Loucy (cell line): Measurements from ENCODE around the gene RASSF5.
A peak's percentile ranks its signal among the peaks of the same experiment; 100 is the strongest.

Experiments used
- H2AFZ ChIP-seq: fragments of 200-600 bp; sonication (generic); 2 replicates; pipeline ENCODE4 v1.6.0; 2016; ENCODE audit warnings: antibody characterized with exemption, mild to moderate bottlenecking, low read length, moderate library complexity
- H3F3A ChIP-seq: fragments of 200-600 bp; 2 replicates; pipeline ENCODE4 v1.6.0; 2016; ENCODE audit warnings: antibody characterized with exemption, low read depth, mild to moderate bottlenecking
- H3K27me3 ChIP-seq: fragments of 200-600 bp; sonication (generic); 2 replicates; pipeline ENCODE4 v1.6.1; 2014; ENCODE audit warnings: low read length, mild to moderate bottlenecking; ENCODE audit not compliant: insufficient read depth, poor library complexity, severe bottlenecking
- H3K36me3 ChIP-seq: fragments of 200-600 bp; sonication (generic); 2 replicates; pipeline ENCODE4 v1.6.1; 2016; ENCODE audit warnings: low read length; ENCODE audit not compliant: insufficient read depth
- H3K4me1 ChIP-seq: fragments of 200-600 bp; sonication (generic); 2 replicates; pipeline ENCODE4 v1.5.1; 2014; ENCODE audit warnings: low read length, mild to moderate bottlenecking; ENCODE audit not compliant: insufficient read depth, poor library complexity, severe bottlenecking
- H3K4me2 ChIP-seq: fragments of 200-600 bp; sonication (generic); 2 replicates; pipeline ENCODE4 v1.6.0; 2014; ENCODE audit warnings: antibody characterized with exemption, low read length, low read depth, mild to moderate bottlenecking; ENCODE audit not compliant: poor library complexity, severe bottlenecking
- H3K4me3 ChIP-seq: fragments of 200-600 bp; sonication (generic); 2 replicates; pipeline ENCODE4 v1.5.1; 2014; ENCODE audit warnings: low read length, mild to moderate bottlenecking, mixed read lengths; ENCODE audit not compliant: poor library complexity, severe bottlenecking
- H3K79me2 ChIP-seq: fragments of 200-600 bp; sonication (generic); 2 replicates; pipeline ENCODE4 v1.6.1; 2014; ENCODE audit warnings: low read length; ENCODE audit not compliant: insufficient read depth
- H3K9ac ChIP-seq: fragments of 200-600 bp; sonication (generic); 2 replicates; pipeline ENCODE4 v1.6.0; 2014; ENCODE audit warnings: mild to moderate bottlenecking, low read depth, low read length, moderate library complexity; ENCODE audit not compliant: poor library complexity, severe bottlenecking
- H3K9me2 ChIP-seq: fragments of 200-600 bp; sonication (generic); replicated peaks from 2 replicates; pipeline ENCODE4 v1.6.1; 2016; ENCODE audit warnings: low read depth, low read length, mixed read lengths
- H3K9me3 ChIP-seq: fragments of 200-600 bp; sonication (generic); 2 replicates; pipeline ENCODE4 v1.6.1; 2014; ENCODE audit warnings: mild to moderate bottlenecking, antibody characterized with exemption, low read length, low read depth; ENCODE audit not compliant: insufficient read depth
- H4K20me1 ChIP-seq: fragments of 200-600 bp; sonication (generic); 2 replicates; pipeline ENCODE4 v1.6.0; 2014; ENCODE audit warnings: antibody characterized with exemption, low read length, mild to moderate bottlenecking; ENCODE audit not compliant: insufficient read depth, poor library complexity, severe bottlenecking
- EZH2phosphoT487 ChIP-seq: fragments of 200-600 bp; IDR thresholded peaks from 2 replicates; pipeline ENCODE4 v1.6.1; 2018; ENCODE audit warnings: antibody characterized with exemption, mild to moderate bottlenecking, moderate library complexity, borderline replicate concordance
- TF ChIP-seq, protein P1 (sequence below): fragments of 200-600 bp; sonication (generic); conservative IDR thresholded peaks from 2 replicates; pipeline ENCODE4 v1.5.1; 2014; ENCODE audit warnings: mild to moderate bottlenecking, antibody characterized with exemption, low read length

RASSF5 gene

GRCh38 chr1:206600527-206600926, 93.2 kb downstream of the RASSF5 start:
- Histone ChIP-seq H2AFZ (no peak overlapping the region), H3K9me3 (no peaks in the 10 kb centered on the region), H3K36me3 (peaks cover 53% of the 10 kb centered on the region; the same call in 1 of the 2 replicates)

GRCh38 chr1:206604861-206605260, 97.5 kb downstream of the RASSF5 start:
- Histone ChIP-seq H3K9me2 (no peaks in the 10 kb centered on the region), H3K9me3 (no peaks in the 10 kb centered on the region), H3K4me2 (no peak overlapping the region), H3K4me1 (peaks cover 4% of the 10 kb centered on the region), H3K4me3 (no peak overlapping the region), H3K27me3 (no peaks in the 10 kb centered on the region), H3K9ac (no peak overlapping the region), H4K20me1 (no peaks in the 10 kb centered on the region), H3K36me3 (peaks cover 28% of the 10 kb centered on the region; the same call in 1 of the 2 replicates), H3K79me2 (no peaks in the 10 kb centered on the region), H3F3A (no peaks in the 10 kb centered on the region), H2AFZ (no peak overlapping the region)
- TF ChIP-seq, protein P1, sequence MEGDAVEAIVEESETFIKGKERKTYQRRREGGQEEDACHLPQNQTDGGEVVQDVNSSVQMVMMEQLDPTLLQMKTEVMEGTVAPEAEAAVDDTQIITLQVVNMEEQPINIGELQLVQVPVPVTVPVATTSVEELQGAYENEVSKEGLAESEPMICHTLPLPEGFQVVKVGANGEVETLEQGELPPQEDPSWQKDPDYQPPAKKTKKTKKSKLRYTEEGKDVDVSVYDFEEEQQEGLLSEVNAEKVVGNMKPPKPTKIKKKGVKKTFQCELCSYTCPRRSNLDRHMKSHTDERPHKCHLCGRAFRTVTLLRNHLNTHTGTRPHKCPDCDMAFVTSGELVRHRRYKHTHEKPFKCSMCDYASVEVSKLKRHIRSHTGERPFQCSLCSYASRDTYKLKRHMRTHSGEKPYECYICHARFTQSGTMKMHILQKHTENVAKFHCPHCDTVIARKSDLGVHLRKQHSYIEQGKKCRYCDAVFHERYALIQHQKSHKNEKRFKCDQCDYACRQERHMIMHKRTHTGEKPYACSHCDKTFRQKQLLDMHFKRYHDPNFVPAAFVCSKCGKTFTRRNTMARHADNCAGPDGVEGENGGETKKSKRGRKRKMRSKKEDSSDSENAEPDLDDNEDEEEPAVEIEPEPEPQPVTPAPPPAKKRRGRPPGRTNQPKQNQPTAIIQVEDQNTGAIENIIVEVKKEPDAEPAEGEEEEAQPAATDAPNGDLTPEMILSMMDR: no peak
- no peak for TF ChIP-seq EZH2phosphoT487

More at GRCh38 chr1:206600527-206600926, 93.2 kb downstream of the RASSF5 start:
- Histone ChIP-seq H3K4me2 (no peak overlapping the region), H4K20me1 (no peaks in the 10 kb centered on the region), H3K9ac (no peak overlapping the region), H3K27me3 (no peaks in the 10 kb centered on the region), H3K79me2 (no peaks in the 10 kb centered on the region), H3K4me3 (no peak overlapping the region), H3K9me2 (no peaks in the 10 kb centered on the region), H3F3A (no peaks in the 10 kb centered on the region), H3K4me1 (no peaks in the 10 kb centered on the region)
- no peak for TF ChIP-seq EZH2phosphoT487
- TF ChIP-seq, protein P1: no peak

GRCh38 chr1:206606867-206607266, 99.5 kb downstream of the RASSF5 start:
- peaks cover 16% of the 10 kb centered on the region; the same call in 1 of the 2 replicates for H3K36me3 ChIP-seq
- H2AFZ ChIP-seq: no peak overlapping the region

More at GRCh38 chr1:206606867-206607266, 99.5 kb downstream of the RASSF5 start:
- Histone ChIP-seq H3K79me2 (peaks cover 12% of the 10 kb centered on the region), H4K20me1 (no peaks in the 10 kb centered on the region), H3K4me2 (no peak overlapping the region), H3F3A (no peaks in the 10 kb centered on the region), H3K27me3 (no peaks in the 10 kb centered on the region), H3K9me3 (no peaks in the 10 kb centered on the region), H3K4me1 (peaks cover 15% of the 10 kb centered on the region), H3K9me2 (no peaks in the 10 kb centered on the region), H3K9ac (no peak overlapping the region), H3K4me3 (no peak overlapping the region)
- no peak for TF ChIP-seq EZH2phosphoT487
- TF ChIP-seq, protein P1: peak; percentile 76
